ENCODE results near the gene DBF4B. TPM values are rescaled to one million over a fixed set of nuclear protein-coding genes. Genes with fewer than 3 reads are reported as not detected.
"Not testable (repeated sequence)": the region's sequence is repeated elsewhere in the genome, so short reads cannot be mapped to it uniquely, and the experiment has no call there.

Gene DBF4B, protein sequence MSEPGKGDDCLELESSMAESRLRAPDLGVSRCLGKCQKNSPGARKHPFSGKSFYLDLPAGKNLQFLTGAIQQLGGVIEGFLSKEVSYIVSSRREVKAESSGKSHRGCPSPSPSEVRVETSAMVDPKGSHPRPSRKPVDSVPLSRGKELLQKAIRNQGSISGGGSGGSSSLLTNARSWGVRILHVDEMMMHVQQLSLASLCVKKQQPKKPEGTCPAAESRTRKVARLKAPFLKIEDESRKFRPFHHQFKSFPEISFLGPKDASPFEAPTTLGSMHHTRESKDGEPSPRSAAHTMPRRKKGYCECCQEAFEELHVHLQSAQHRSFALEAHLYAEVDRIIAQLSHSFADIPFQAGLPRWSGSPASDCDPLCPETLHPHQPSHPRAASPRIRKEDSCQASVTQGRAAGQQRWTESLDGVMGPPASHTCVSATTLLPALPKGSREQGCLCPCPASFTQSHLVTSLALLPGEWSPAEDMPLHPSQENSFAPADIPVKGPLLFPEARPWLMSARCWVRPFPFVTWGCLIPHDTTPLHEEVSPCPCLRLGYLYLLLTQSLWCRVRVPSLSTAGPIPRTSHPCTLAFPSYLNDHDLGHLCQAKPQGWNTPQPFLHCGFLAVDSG
- polyA plus RNA-seq (ENCODE audit: low read depth in 6 of 6) = 1 to 10 TPM in 3 of 6 donors, under 1 TPM in 3; 0.40 to 1.7 (median 0.79) TPM

DNA sequence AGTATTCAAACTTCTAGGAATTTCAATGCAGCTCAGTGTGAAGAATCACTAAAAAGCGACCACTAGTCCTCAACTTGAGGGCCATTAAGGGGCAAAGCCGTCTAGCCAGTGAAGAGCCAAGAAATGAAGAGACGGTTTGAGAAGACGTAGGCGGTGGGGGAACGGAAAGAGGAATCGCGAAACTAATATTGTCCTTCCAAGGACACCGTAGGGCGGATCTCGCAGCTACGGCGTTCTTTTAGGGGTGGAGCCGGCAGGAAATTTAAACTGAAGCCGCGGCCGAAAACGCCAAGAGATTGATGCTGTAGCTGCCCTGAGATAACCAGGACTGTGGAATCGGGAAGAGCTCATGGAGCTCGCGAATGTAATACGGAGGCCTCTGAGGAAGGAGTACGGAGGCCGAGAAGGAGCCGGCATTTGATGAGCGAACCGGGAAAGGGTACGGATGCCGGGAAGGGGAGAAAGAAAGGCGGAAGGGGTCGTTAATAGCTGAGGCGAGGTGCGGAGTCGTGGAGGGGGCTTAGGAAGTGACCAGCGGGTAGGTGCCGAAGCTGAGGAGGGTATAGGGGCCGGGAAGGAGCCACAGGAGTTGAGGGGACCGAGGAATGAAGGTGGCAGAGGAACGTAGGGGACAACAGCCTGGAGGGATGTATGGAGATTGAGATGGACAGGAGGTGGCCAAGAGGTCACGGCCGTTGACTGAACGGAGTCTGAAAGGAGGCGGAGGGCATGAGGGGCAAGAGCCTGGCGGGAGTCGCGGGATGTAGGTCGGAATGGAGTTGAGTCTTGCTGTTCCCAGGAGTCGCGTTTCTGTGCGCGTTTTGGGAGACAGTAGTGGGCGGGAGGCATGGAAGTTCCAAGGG is at the start of gene DBF4B:
Gene DBF4B, plus strand, starts transcription at position 265 of the 863 bp plus-strand sequence. Its CDS starts 156 bp downstream, at position 421.
- DNase-seq (peak; percentile 85), ATAC-seq (ENCODE audit: low read depth in 2 of 2) (peak; percentile 87 to 95)
- no peak within 1 kb of the TSS for H3K27ac Mint-ChIP-seq
- H3K36me3 Mint-ChIP-seq = no peaks in the 10 kb centered on the region
- no peaks in the 10 kb centered on the region for H3K4me1 Mint-ChIP-seq
- H3K4me3 Mint-ChIP-seq = no peak within 1 kb of the TSS
- peaks cover 0 to 12% (median 4%) of the 10 kb centered on the region in 3 donors for H3K27me3 Mint-ChIP-seq
- no peaks in the 10 kb centered on the region for H3K9me3 Mint-ChIP-seq

GRCh38 chr17:44661835-44662234 is 46.6 kb upstream of the DBF4B start:
- H3K27me3 Mint-ChIP-seq = peaks cover 5 to 23% (median 8%) of the 10 kb centered on the region in 3 donors
- no peak overlapping the region for H3K27ac Mint-ChIP-seq
- no peak overlapping the region for H3K4me3 Mint-ChIP-seq
- DNase-seq (no peak), ATAC-seq (ENCODE audit: low read depth in 2 of 2) (no peak)
- peaks cover 0 to 3% (median 0%) of the 10 kb centered on the region in 7 donors for H3K9me3 Mint-ChIP-seq
- H3K36me3 Mint-ChIP-seq = peaks cover 0 to 3% of the 10 kb centered on the region in 2 donors
- peaks cover 0 to 5% (median 3%) of the 10 kb centered on the region in 3 donors for H3K4me1 Mint-ChIP-seq

GRCh38 chr17:44663095-44663494 is 45.4 kb upstream of the DBF4B start:
- no peaks in the 10 kb centered on the region for H3K36me3 Mint-ChIP-seq
- H3K27ac Mint-ChIP-seq = no peak overlapping the region
- peaks cover 0 to 21% (median 4%) of the 10 kb centered on the region in 3 donors for H3K27me3 Mint-ChIP-seq
- DNase-seq = no peak
- no peaks in the 10 kb centered on the region for H3K4me1 Mint-ChIP-seq
- no peak for ATAC-seq (ENCODE audit: low read depth in 2 of 2)
- H3K9me3 Mint-ChIP-seq = no peaks in the 10 kb centered on the region
- H3K4me3 Mint-ChIP-seq = no peak overlapping the region

DNA sequence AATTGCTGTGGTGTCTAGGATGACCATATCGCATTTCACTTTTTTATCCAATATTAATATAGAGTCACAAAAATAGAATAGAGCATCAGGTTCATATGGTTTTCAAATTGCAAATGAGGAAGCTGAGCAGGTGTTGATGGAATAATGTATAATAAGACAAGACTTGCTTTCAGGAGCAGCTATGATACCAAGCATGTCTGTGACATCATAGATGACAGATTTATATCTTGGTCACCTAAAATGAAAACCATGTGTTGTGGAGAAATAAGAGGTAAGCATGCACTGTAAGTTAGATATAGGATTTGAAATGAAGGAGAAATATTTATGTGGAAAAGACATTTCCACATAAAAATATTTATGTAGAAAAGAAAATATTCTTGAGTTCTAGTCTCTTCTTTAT is 43.6 kb upstream of the DBF4B start:
- no peak overlapping the region for H3K27ac Mint-ChIP-seq
- H3K36me3 Mint-ChIP-seq = no peaks in the 10 kb centered on the region
- no peak overlapping the region for H3K4me3 Mint-ChIP-seq
- H3K27me3 Mint-ChIP-seq = peaks cover 0 to 21% (median 4%) of the 10 kb centered on the region in 3 donors
- ATAC-seq (ENCODE audit: low read depth in 2 of 2) (no peak), DNase-seq (no peak)
- H3K9me3 Mint-ChIP-seq = no peaks in the 10 kb centered on the region
- no peaks in the 10 kb centered on the region for H3K4me1 Mint-ChIP-seq

DNA sequence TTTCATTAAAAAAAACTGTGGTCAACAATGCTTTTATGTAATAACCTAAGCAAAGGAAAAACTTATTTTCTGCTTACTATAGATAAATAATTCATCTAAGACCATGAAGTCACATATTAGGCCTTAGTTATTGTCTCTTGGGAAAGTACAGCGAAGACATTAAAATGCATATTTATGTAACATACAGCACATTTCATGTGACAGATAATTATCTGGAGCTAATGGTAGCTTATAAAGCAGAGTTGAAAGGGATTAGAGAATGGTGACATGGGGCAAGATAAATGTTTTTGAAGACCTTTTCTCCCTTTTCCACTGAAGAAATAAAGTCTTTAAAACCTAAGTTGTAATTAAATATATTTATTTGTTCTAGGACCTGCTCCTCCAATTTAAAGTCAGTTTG is 42.5 kb upstream of the DBF4B start:
- DNase-seq = no peak
- H3K4me1 Mint-ChIP-seq = no peaks in the 10 kb centered on the region
- H3K9me3 Mint-ChIP-seq = no peaks in the 10 kb centered on the region
- peaks cover 0 to 21% (median 4%) of the 10 kb centered on the region in 3 donors for H3K27me3 Mint-ChIP-seq
- H3K4me3 Mint-ChIP-seq = no peak overlapping the region
- ATAC-seq (ENCODE audit: low read depth in 2 of 2) = no peak
- H3K27ac Mint-ChIP-seq = no peak overlapping the region
- no peaks in the 10 kb centered on the region for H3K36me3 Mint-ChIP-seq

- Mint-ChIP-seq H3K27ac (no peak overlapping the region), H3K9me3 (no peaks in the 10 kb centered on the region), H3K27me3 (peaks cover 0 to 1% (median 0%) of the 10 kb centered on the region in 3 donors), H3K4me3 (no peak overlapping the region), H3K4me1 (no peaks in the 10 kb centered on the region), H3K36me3 (no peaks in the 10 kb centered on the region)
- DNase-seq = no peak
- ATAC-seq (ENCODE audit: low read depth in 2 of 2) = no peak
Measured at GRCh38 chr17:44672479-44673093, 35.9 kb upstream of the DBF4B start.

DNA sequence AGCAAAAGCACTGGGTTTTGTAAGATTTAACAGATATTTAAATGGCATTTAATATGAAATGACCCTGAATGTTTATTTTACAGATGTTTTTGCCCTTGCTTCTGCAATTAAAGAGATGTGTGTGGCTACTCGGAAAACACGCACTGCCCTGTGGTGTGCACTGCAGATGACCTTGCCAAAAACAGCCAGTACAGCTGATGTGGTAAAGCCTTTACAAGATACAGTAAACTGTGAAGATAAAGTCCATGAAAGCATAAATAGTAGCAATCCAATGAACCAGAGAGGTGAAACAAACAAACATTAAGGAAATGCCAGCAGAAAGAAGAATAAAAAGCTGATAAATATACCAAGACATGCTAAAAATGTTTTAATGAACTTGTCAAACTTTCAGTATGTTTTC is 34.6 kb upstream of the DBF4B start:
- H3K4me1 Mint-ChIP-seq = no peaks in the 10 kb centered on the region

DNA sequence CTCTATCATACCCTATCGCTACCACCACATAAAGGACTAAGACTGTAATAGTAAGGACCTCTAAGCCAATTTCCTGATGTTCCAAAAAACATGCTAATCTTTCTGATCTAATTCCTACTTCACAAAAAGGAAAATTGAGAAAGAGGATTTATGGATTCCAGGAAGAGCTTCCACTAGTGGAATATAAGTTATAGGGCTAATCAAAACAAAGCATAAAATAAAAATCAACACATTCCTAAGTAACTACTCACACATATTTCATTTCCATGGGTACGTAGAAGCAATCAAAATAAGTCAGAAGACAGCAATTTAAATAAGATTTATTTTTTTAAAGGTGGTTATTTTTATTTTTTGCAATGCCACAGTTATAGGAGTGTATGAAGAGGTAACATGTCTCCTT is 31.3 kb upstream of the DBF4B start:
- Mint-ChIP-seq H3K4me3 (no peak overlapping the region), H3K27ac (no peak overlapping the region), H3K27me3 (no peaks in the 10 kb centered on the region), H3K9me3 (no peaks in the 10 kb centered on the region), H3K36me3 (peaks cover 20 to 21% of the 10 kb centered on the region in 2 donors), H3K4me1 (no peaks in the 10 kb centered on the region)
- no peak for DNase-seq
- ATAC-seq (ENCODE audit: low read depth in 2 of 2) = no peak

More for the DNA sequence above, 34.6 kb upstream of the DBF4B start:
- DNase-seq = no peak
- Mint-ChIP-seq H3K9me3 (no peaks in the 10 kb centered on the region), H3K27me3 (no peaks in the 10 kb centered on the region), H3K4me3 (no peak overlapping the region), H3K36me3 (peaks cover 11% of the 10 kb centered on the region in 2 donors), H3K27ac (no peak overlapping the region)
- no peak for ATAC-seq (ENCODE audit: low read depth in 2 of 2)

GRCh38 chr17:44683303-44683702 is 25.2 kb upstream of the DBF4B start:
- H3K27ac Mint-ChIP-seq = peak overlapping the region in 1 of 6 donors; percentile 95

DNA sequence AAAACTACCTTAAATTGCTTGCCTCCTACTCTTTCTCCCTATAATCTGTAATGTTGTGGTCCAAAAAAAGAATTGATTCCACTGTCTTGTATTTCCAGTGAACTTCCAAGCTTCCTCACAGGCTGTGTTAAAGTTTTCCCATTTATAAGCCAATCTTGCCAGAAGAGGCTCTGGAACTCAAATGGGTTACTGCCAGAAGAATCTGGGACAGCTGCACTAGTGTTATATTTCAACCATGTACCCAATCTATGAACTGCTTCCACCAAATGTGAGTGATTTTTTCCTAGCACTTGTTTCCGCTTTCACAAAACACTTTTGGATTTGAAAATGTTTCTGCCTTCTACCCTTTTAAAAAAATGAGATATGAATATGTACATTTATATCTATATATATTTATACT is 20.7 kb upstream of the DBF4B start:
- Mint-ChIP-seq H3K27ac (no peak overlapping the region), H3K4me1 (peaks cover 17 to 31% (median 21%) of the 10 kb centered on the region in 3 donors), H3K27me3 (no peaks in the 10 kb centered on the region), H3K36me3 (peaks cover 8 to 10% of the 10 kb centered on the region in 2 donors), H3K9me3 (no peaks in the 10 kb centered on the region), H3K4me3 (peak overlapping the region in 1 of 8 donors; percentile 32)
- no peak for ATAC-seq (ENCODE audit: low read depth in 2 of 2)
- DNase-seq = no peak

More at GRCh38 chr17:44683303-44683702, 25.2 kb upstream of the DBF4B start:
- not testable (repeated sequence) for H3K27me3 Mint-ChIP-seq; H3K9me3 Mint-ChIP-seq; DNase-seq; ATAC-seq (ENCODE audit: low read depth in 2 of 2)
- peaks cover 0 to 12% (median 2%) of the 10 kb centered on the region in 3 donors for H3K4me1 Mint-ChIP-seq
- H3K36me3 Mint-ChIP-seq = peaks cover 21 to 26% of the 10 kb centered on the region in 2 donors
- H3K4me3 Mint-ChIP-seq = peak overlapping the region in 1 of 8 donors; percentile 1

DNA sequence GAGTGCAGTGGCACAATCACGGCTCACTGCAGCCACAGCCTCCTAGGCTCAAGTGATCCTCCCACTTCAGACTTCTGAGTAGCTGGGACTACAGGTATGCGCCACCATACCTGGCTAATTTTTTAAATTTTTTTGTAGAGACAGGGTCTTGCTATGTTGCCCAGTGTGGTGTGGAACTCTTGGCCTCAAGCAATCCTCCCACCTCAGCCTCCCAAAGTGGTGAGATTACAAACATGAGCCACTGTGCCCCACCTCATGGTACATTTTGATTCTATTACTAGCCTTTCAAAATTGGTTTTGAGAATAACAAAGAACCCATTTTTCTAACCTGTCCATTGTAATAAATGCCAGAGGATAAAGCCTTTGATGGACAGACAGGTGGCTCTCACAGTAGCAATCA is 20.3 kb upstream of the DBF4B start:
- Mint-ChIP-seq H3K36me3 (peaks cover 8% of the 10 kb centered on the region in 2 donors), H3K9me3 (no peaks in the 10 kb centered on the region), H3K4me3 (peak overlapping the region in 4 of 8 donors; percentile 94 to 100 (median 98)), H3K4me1 (peaks cover 17 to 31% (median 21%) of the 10 kb centered on the region in 3 donors), H3K27me3 (no peaks in the 10 kb centered on the region), H3K27ac (no peak overlapping the region)
- no peak for DNase-seq
- no peak for ATAC-seq (ENCODE audit: low read depth in 2 of 2)

GRCh38 chr17:44688675-44689476 is 19.6 kb upstream of the DBF4B start:
- DNase-seq = no peak
- peaks cover 17 to 31% (median 21%) of the 10 kb centered on the region in 3 donors for H3K4me1 Mint-ChIP-seq
- H3K27ac Mint-ChIP-seq = peak overlapping the region; percentile 84 to 99 (median 97)
- H3K36me3 Mint-ChIP-seq = peaks cover 1 to 2% of the 10 kb centered on the region in 2 donors
- ATAC-seq (ENCODE audit: low read depth in 2 of 2) = peak in 1 of 2 donors; percentile 1
- H3K9me3 Mint-ChIP-seq = no peaks in the 10 kb centered on the region
- H3K27me3 Mint-ChIP-seq = no peaks in the 10 kb centered on the region
- peak overlapping the region; percentile 91 to 100 (median 98) for H3K4me3 Mint-ChIP-seq

Data from naive B cell (primary cell).